Neural progenitor cell (in vitro differentiated cells): ENCODE measurements around the gene SMCP. TPM values are rescaled to one million over a fixed set of nuclear protein-coding genes. Genes with fewer than 3 reads are reported as not detected.

ENCODE experiments used
- DNase-seq: peaks from one replicate; pipeline ENCODE4 v3.0.0-alpha.2; 2016; ENCODE audit warnings: low spot score
- H2AFZ ChIP-seq: fragments of 200-600 bp; sonication (generic); replicated peaks from 2 replicates; pipeline ENCODE4 v1.6.1; 2016; ENCODE audit warnings: antibody characterized with exemption
- H3F3A ChIP-seq: fragments of 200-600 bp; sonication (generic); 2 replicates; pipeline ENCODE4 v1.6.1; 2016; ENCODE audit warnings: antibody characterized with exemption, low read depth
- H3K27ac ChIP-seq: fragments of 200-600 bp; sonication (generic); 2 replicates; pipeline ENCODE4 v1.5.1; 2016; ENCODE audit warnings: mild to moderate bottlenecking
- H3K27me3 ChIP-seq: fragments of 200-600 bp; sonication (generic); 2 replicates; pipeline ENCODE4 v1.6.1; 2016; ENCODE audit warnings: mild to moderate bottlenecking, moderate library complexity
- H3K36me3 ChIP-seq: fragments of 200-600 bp; sonication (generic); 2 replicates; pipeline ENCODE4 v1.5.1; 2016
- H3K4me1 ChIP-seq: fragments of 200-600 bp; sonication (generic); 2 replicates; pipeline ENCODE4 v1.6.1; 2016; ENCODE audit warnings: mixed run types
- H3K4me2 ChIP-seq: fragments of 200-600 bp; sonication (generic); 2 replicates; pipeline ENCODE4 v1.6.1; 2016
- H3K4me3 ChIP-seq: fragments of 200-600 bp; sonication (generic); 2 replicates; pipeline ENCODE4 v1.5.1; 2016
- H3K79me2 ChIP-seq: fragments of 200-600 bp; sonication (generic); 2 replicates; pipeline ENCODE4 v1.6.1; 2016; ENCODE audit warnings: low read depth
- H3K9ac ChIP-seq: fragments of 200-600 bp; sonication (generic); 2 replicates; pipeline ENCODE4 v1.6.1; 2016
- H3K9me3 ChIP-seq: fragments of 200-600 bp; sonication (generic); 2 replicates; pipeline ENCODE4 v1.5.1; 2016; ENCODE audit warnings: low read depth
- H4K20me1 ChIP-seq: fragments of 200-600 bp; sonication (generic); 2 replicates; pipeline ENCODE4 v1.6.1; 2016; ENCODE audit warnings: low read depth
- H3K27ac Mint-ChIP-seq: 3 replicates; pipeline ENCODE4 v1.8.0; 2021; ENCODE audit warnings: mixed read lengths
- H3K27me3 Mint-ChIP-seq: 2 replicates; pipeline ENCODE4 v1.8.0; 2022; ENCODE audit warnings: low read depth, mild to moderate bottlenecking, inconsistent platforms, moderate library complexity, mixed read lengths; ENCODE audit not compliant: insufficient read depth
- H3K36me3 Mint-ChIP-seq: 3 replicates; pipeline ENCODE4 v1.8.0; 2021; ENCODE audit warnings: mixed read lengths
- H3K4me1 Mint-ChIP-seq: 3 replicates; pipeline ENCODE4 v1.8.0; 2021; ENCODE audit warnings: mixed read lengths
- H3K4me3 Mint-ChIP-seq: 3 replicates; pipeline ENCODE4 v1.8.0; 2021; ENCODE audit warnings: mild to moderate bottlenecking, moderate library complexity, mixed read lengths
- H3K9me3 Mint-ChIP-seq: 3 replicates; pipeline ENCODE4 v1.8.0; 2020; ENCODE audit warnings: mixed read lengths
- CTCF ChIP-seq: fragments of 200-600 bp; sonication (generic); IDR thresholded peaks from 2 replicates; pipeline ENCODE4 v1.5.1; 2017; ENCODE audit warnings: antibody characterized with exemption, mild to moderate bottlenecking
- EZH2 ChIP-seq: fragments of 200-600 bp; sonication (generic); IDR thresholded peaks from 2 replicates; pipeline ENCODE4 v1.6.1; 2017; ENCODE audit warnings: antibody characterized with exemption, mild to moderate bottlenecking, moderate library complexity
- EZH2phosphoT487 ChIP-seq: fragments of 200-600 bp; sonication (generic); IDR thresholded peaks from 2 replicates; pipeline ENCODE4 v1.6.1; 2017; ENCODE audit warnings: antibody characterized with exemption
- total RNA-seq: library from RNA; depleted of rRNA; stranded (reverse); fragments of >200 nt; gene quantifications from 2 replicates; pipeline ENCODE4 v1.2.3, GENCODE V29; 2015; ENCODE audit warnings: low replicate concordance

Gene SMCP
- total RNA-seq, 1 donor from 2014 or later = not detected

GRCh38 chr1:152901631-152902030, 23.5 kb downstream of the SMCP start:
- H3K27me3 Mint-ChIP-seq = peaks cover 9% of the 10 kb centered on the region
- H3K4me3 ChIP-seq = no peak overlapping the region
- H3K27me3 ChIP-seq = no peaks in the 10 kb centered on the region
- no peak for TF ChIP-seq CTCF
- TF ChIP-seq EZH2 = no peak
- H3K27ac ChIP-seq = no peak overlapping the region
- H3K4me1 Mint-ChIP-seq = no peaks in the 10 kb centered on the region
- H3K36me3 ChIP-seq = no peaks in the 10 kb centered on the region
- DNase-seq = no peak
- H4K20me1 ChIP-seq = no peaks in the 10 kb centered on the region
- H3K36me3 Mint-ChIP-seq = no peaks in the 10 kb centered on the region
- H3K4me3 Mint-ChIP-seq = no peak overlapping the region
- peaks cover 13% of the 10 kb centered on the region for H3K9me3 Mint-ChIP-seq
- H2AFZ ChIP-seq = no peak overlapping the region
- no peaks in the 10 kb centered on the region for H3F3A ChIP-seq
- H3K79me2 ChIP-seq = no peaks in the 10 kb centered on the region
- H3K9ac ChIP-seq = no peak overlapping the region
- no peak overlapping the region for H3K4me2 ChIP-seq
- H3K9me3 ChIP-seq = peaks cover 4% of the 10 kb centered on the region
- no peak overlapping the region for H3K27ac Mint-ChIP-seq
- no peaks in the 10 kb centered on the region for H3K4me1 ChIP-seq

- H3K4me3 ChIP-seq = no peak overlapping the region
- no peaks in the 10 kb centered on the region for H3K36me3 Mint-ChIP-seq
- no peaks in the 10 kb centered on the region for H3K4me1 Mint-ChIP-seq
- H3K9me3 Mint-ChIP-seq = peaks cover 10% of the 10 kb centered on the region
- no peak overlapping the region for H3K9ac ChIP-seq
- H4K20me1 ChIP-seq = no peaks in the 10 kb centered on the region
- H3K36me3 ChIP-seq = no peaks in the 10 kb centered on the region
- H3K27ac ChIP-seq = no peak overlapping the region
- H2AFZ ChIP-seq = no peak overlapping the region
- H3K4me2 ChIP-seq = no peak overlapping the region
- no peak for TF ChIP-seq EZH2phosphoT487
- no peak for TF ChIP-seq CTCF
- TF ChIP-seq EZH2 = no peak
- peaks cover 7% of the 10 kb centered on the region for H3K27me3 Mint-ChIP-seq
- no peak for DNase-seq
- peaks cover 5% of the 10 kb centered on the region for H3K9me3 ChIP-seq
- H3K27me3 ChIP-seq = no peaks in the 10 kb centered on the region
- no peak overlapping the region for H3K27ac Mint-ChIP-seq
- no peak overlapping the region for H3K4me3 Mint-ChIP-seq
- no peaks in the 10 kb centered on the region for H3F3A ChIP-seq
- no peaks in the 10 kb centered on the region for H3K4me1 ChIP-seq
- H3K79me2 ChIP-seq = no peaks in the 10 kb centered on the region
Measured at GRCh38 chr1:152902636-152903035, 24.5 kb downstream of the SMCP start.

- Histone ChIP-seq H3K27me3 (no peaks in the 10 kb centered on the region), H3K27ac (no peak overlapping the region), H3K36me3 (no peaks in the 10 kb centered on the region), H3F3A (no peaks in the 10 kb centered on the region), H2AFZ (no peak overlapping the region), H3K4me1 (no peaks in the 10 kb centered on the region), H3K4me3 (no peak overlapping the region), H4K20me1 (no peaks in the 10 kb centered on the region), H3K9ac (no peak overlapping the region), H3K9me3 (peaks cover 10% of the 10 kb centered on the region), H3K79me2 (no peaks in the 10 kb centered on the region), H3K4me2 (no peak overlapping the region)
- DNase-seq = no peak
- H3K4me1 Mint-ChIP-seq = no peaks in the 10 kb centered on the region
- H3K4me3 Mint-ChIP-seq = no peak overlapping the region
- peaks cover under 1% of the 10 kb centered on the region for H3K36me3 Mint-ChIP-seq
- TF ChIP-seq EZH2 (no peak), CTCF (no peak), EZH2phosphoT487 (no peak)
- H3K9me3 Mint-ChIP-seq = peaks cover 14% of the 10 kb centered on the region
- peaks cover 12% of the 10 kb centered on the region for H3K27me3 Mint-ChIP-seq
- no peak overlapping the region for H3K27ac Mint-ChIP-seq
Measured at GRCh38 chr1:152904688-152905440, 26.7 kb downstream of the SMCP start.
